ENCODE measurements around the gene CDH23.

DNA sequence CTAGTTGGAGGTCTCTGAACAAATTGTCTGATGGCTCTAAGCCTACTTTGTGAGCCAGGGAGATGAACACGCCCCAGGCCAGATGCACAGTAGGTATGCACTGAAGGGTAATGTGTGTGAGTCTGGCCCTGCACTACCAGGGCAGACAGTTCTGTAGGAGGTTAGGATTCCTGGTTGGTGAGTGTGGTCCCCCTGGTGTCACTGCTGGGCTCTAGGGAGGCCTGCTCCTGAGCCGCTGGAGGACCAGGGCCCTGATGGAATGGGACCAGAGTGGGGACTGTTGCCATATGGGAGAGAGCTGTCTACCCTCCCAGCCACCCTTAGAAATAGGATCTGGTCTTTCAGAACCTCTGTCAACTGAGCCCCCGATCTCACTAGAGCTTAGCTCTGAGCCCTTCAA lies 42.0 kb downstream of the CDH23 start:
- TF ChIP-seq GATA2 (IDR thresholded peaks at IDR 0.05; ENCODE audit: low read depth, low read length) = no peak
- no peak for TF ChIP-seq GATA3 (IDR thresholded peaks at IDR 0.05; ENCODE audit: low read depth, low read length)

All from SH-SY5Y (cell line).